ENCODE results near the gene PDXK. TPM values are rescaled to one million over a fixed set of nuclear protein-coding genes. Genes with fewer than 3 reads are reported as not detected.

PDXK gene
- polyA plus RNA-seq, 1 of the 3 experiments (the other 2 are of a cell fraction) = 85.7 TPM

DNA sequence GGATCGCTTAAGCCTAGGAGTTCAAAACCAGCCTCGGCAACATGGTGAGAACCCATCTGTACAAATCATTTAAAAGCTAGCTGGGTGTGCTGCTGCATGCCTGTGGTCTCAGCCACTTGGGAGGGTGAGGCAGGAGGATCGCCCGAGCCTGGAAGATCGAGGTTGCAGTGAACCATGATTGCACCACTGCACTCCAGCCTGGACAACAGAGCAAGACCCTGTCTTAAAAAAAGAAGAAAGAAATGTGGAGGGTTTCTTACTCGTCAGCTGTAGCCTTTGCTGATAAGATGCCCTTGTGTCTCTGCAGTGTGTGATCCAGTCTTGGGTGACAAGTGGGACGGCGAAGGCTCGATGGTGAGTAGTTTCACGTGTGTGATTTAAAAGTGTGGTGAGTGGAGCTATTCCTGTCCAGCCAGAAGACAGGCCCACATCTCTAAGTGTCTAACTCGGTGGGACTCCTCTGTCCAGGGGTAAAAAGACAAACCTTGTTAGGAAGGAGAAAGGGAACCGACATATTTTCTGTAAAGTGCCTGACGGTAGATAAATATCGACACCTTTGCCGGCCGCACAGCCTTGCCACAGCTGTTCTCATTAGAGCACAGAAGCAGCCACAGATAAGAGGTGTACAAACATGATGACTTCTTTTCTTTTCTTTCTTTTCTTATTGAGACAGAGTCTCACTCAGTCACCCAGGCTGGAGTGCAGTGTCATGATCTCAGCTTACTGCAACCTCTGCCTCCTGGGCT is 27.0 kb downstream of the PDXK start:
- Histone ChIP-seq H3K9me3 (no peaks in the 10 kb centered on the region), H3K4me1 (ENCODE audit: control insufficient read depth in 1 of 2, insufficient read depth in 2 of 2, low read depth in 1 of 2, low read length in 1 of 2) (peaks cover 0 to 3% of the 10 kb centered on the region in 2 experiments; a peak in 1 of 4 replicates), H3K9me2 (no peaks in the 10 kb centered on the region), H3K4me2 (no peak overlapping the region), H2AFZ (ENCODE audit: low read depth) (no peak overlapping the region), H3F3A (replicated peaks; ENCODE audit: insufficient read depth) (peaks cover 5% of the 10 kb centered on the region), H4K20me1 (ENCODE audit: insufficient read depth) (no peaks in the 10 kb centered on the region), H3K79me2 (ENCODE audit: insufficient read depth) (no peaks in the 10 kb centered on the region), H3K27me3 (ENCODE audit: insufficient read depth) (no peaks in the 10 kb centered on the region), H3K27ac (ENCODE audit: low read depth in 2 of 2, low read length in 1 of 2) (no peak overlapping the region), H3K4me3 (ENCODE audit: low read depth in 2 of 2, low read length in 1 of 2) (no peak overlapping the region), H3K9ac (no peak overlapping the region), H3K36me3 (replicated peaks in 1 of 2; ENCODE audit: control insufficient read depth in 1 of 2, insufficient read depth in 2 of 2, low read length in 1 of 2) (peaks cover 11 to 28% of the 10 kb centered on the region in 2 experiments)
- ChIA-PET CTCF (interaction anchor here (1.3 kb wide), 1 partner anchor 101 kb away, joined by 3 read pairs; no protein-coding TSS in a partner anchor), POLR2A (no interaction called here)
- WGBS (ENCODE audit: low lambda C conversion rate) = 93% methylated on average over 16 of the region's 16 CpGs
- TF ChIP-seq CHD2 (IDR thresholded peaks at IDR 0.05; ENCODE audit: low read length, partially characterized antibody) (no peak), YY1 (IDR thresholded peaks at IDR 0.05; ENCODE audit: low read depth) (no peak), MEF2A (IDR thresholded peaks at IDR 0.05; ENCODE audit: borderline replicate concordance, low read depth) (no peak), NFIC (IDR thresholded peaks at IDR 0.05; ENCODE audit: borderline replicate concordance) (no peak), SIN3A (IDR thresholded peaks at IDR 0.05; ENCODE audit: borderline replicate concordance, low read depth, low read length) (no peak), FOSL2 (IDR thresholded peaks at IDR 0.05; ENCODE audit: borderline replicate concordance, low read depth) (no peak), RCOR1 (IDR thresholded peaks at IDR 0.05; ENCODE audit: low read length) (no peak), TAF1 (IDR thresholded peaks at IDR 0.05; ENCODE audit: borderline replicate concordance, low read depth, low read length) (no peak), MXI1 (IDR thresholded peaks at IDR 0.05; ENCODE audit: low read depth, low read length) (no peak)
- TF ChIP-seq, protein P1, sequence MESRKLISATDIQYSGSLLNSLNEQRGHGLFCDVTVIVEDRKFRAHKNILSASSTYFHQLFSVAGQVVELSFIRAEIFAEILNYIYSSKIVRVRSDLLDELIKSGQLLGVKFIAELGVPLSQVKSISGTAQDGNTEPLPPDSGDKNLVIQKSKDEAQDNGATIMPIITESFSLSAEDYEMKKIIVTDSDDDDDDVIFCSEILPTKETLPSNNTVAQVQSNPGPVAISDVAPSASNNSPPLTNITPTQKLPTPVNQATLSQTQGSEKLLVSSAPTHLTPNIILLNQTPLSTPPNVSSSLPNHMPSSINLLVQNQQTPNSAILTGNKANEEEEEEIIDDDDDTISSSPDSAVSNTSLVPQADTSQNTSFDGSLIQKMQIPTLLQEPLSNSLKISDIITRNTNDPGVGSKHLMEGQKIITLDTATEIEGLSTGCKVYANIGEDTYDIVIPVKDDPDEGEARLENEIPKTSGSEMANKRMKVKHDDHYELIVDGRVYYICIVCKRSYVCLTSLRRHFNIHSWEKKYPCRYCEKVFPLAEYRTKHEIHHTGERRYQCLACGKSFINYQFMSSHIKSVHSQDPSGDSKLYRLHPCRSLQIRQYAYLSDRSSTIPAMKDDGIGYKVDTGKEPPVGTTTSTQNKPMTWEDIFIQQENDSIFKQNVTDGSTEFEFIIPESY (IDR thresholded peaks at IDR 0.05; ENCODE audit: borderline replicate concordance, low read depth) = no peak
- TF ChIP-seq, protein P2, sequence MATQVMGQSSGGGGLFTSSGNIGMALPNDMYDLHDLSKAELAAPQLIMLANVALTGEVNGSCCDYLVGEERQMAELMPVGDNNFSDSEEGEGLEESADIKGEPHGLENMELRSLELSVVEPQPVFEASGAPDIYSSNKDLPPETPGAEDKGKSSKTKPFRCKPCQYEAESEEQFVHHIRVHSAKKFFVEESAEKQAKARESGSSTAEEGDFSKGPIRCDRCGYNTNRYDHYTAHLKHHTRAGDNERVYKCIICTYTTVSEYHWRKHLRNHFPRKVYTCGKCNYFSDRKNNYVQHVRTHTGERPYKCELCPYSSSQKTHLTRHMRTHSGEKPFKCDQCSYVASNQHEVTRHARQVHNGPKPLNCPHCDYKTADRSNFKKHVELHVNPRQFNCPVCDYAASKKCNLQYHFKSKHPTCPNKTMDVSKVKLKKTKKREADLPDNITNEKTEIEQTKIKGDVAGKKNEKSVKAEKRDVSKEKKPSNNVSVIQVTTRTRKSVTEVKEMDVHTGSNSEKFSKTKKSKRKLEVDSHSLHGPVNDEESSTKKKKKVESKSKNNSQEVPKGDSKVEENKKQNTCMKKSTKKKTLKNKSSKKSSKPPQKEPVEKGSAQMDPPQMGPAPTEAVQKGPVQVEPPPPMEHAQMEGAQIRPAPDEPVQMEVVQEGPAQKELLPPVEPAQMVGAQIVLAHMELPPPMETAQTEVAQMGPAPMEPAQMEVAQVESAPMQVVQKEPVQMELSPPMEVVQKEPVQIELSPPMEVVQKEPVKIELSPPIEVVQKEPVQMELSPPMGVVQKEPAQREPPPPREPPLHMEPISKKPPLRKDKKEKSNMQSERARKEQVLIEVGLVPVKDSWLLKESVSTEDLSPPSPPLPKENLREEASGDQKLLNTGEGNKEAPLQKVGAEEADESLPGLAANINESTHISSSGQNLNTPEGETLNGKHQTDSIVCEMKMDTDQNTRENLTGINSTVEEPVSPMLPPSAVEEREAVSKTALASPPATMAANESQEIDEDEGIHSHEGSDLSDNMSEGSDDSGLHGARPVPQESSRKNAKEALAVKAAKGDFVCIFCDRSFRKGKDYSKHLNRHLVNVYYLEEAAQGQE (IDR thresholded peaks at IDR 0.05; ENCODE audit: low read depth, low read length) = no peak
- TF ChIP-seq, protein P3, sequence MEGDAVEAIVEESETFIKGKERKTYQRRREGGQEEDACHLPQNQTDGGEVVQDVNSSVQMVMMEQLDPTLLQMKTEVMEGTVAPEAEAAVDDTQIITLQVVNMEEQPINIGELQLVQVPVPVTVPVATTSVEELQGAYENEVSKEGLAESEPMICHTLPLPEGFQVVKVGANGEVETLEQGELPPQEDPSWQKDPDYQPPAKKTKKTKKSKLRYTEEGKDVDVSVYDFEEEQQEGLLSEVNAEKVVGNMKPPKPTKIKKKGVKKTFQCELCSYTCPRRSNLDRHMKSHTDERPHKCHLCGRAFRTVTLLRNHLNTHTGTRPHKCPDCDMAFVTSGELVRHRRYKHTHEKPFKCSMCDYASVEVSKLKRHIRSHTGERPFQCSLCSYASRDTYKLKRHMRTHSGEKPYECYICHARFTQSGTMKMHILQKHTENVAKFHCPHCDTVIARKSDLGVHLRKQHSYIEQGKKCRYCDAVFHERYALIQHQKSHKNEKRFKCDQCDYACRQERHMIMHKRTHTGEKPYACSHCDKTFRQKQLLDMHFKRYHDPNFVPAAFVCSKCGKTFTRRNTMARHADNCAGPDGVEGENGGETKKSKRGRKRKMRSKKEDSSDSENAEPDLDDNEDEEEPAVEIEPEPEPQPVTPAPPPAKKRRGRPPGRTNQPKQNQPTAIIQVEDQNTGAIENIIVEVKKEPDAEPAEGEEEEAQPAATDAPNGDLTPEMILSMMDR (IDR thresholded peaks at IDR 0.05) = no peak
- DNase-seq = no peak

Measured in SK-N-SH (cell line).